H1 (cell line): ENCODE results near the gene UBASH3B. TPM values are rescaled to one million over a fixed set of nuclear protein-coding genes. Genes with fewer than 3 reads are reported as not detected.

Source experiments
- CTCF ChIA-PET: fragments of 300-600 bp; sonication (Branson Sonifier 250); formaldehyde crosslinking; loops from one replicate; lab custom pipeline; 2021; ENCODE audit not compliant: partially characterized antibody; lab: Charles Lee
- POLR2A ChIA-PET: fragments of 300-600 bp; sonication (Branson Sonifier 250); formaldehyde crosslinking; loops from one replicate; lab custom pipeline; 2021; ENCODE audit warnings: inconsistent platforms; ENCODE audit not compliant: partially characterized antibody; lab: Charles Lee
- DNase-seq, 2 experiments: peaks; one replicate each; pipeline versions ENCODE4 v3.0.0 to v3.0.0-alpha.2; 2010 to 2022; ENCODE audit warnings: low spot score in 2 of 2, low read depth in 1 of 2, mixed read lengths in 1 of 2
- FAIRE-seq: peaks from 2 replicates; lab custom pipeline; 2011; peaks lifted over from hg19 to GRCh38; lab: Jason Lieb, UNC
- H2AFZ ChIP-seq: 2 replicates; pipeline ENCODE4 v1.8.1; 2012; ENCODE audit warnings: low read length, inconsistent platforms
- H2AK5ac ChIP-seq: 2 replicates; pipeline ENCODE4 v1.6.1; 2013; ENCODE audit warnings: low read depth, low read length
- H2BK120ac ChIP-seq: replicated peaks from 2 replicates; pipeline ENCODE3; 2013; ENCODE audit warnings: low read depth, low read length, inconsistent platforms
- H2BK12ac ChIP-seq: 2 replicates; pipeline ENCODE4 v1.6.1; 2013; ENCODE audit warnings: low read depth, low read length
- H2BK15ac ChIP-seq: 2 replicates; pipeline ENCODE4 v1.6.1; 2013; ENCODE audit warnings: low read length
- H2BK20ac ChIP-seq: 2 replicates; pipeline ENCODE4 v1.6.1; 2013; ENCODE audit warnings: low read length
- H2BK5ac ChIP-seq: 2 replicates; pipeline ENCODE4 v1.6.1; 2013; ENCODE audit warnings: low read depth, low read length
- H3K14ac ChIP-seq: 2 replicates; pipeline ENCODE4 v1.6.1; 2013; ENCODE audit warnings: inconsistent platforms; ENCODE audit not compliant: insufficient read length
- H3K18ac ChIP-seq: 2 replicates; pipeline ENCODE4 v1.6.1; 2013; ENCODE audit warnings: low read length; ENCODE audit errors: extremely low read depth
- H3K23ac ChIP-seq: 2 replicates; pipeline ENCODE4 v1.6.1; 2013; ENCODE audit warnings: inconsistent platforms; ENCODE audit not compliant: insufficient read length
- H3K23me2 ChIP-seq: 2 replicates; pipeline ENCODE4 v1.6.1; 2013; ENCODE audit warnings: low read depth, low read length
- H3K27ac ChIP-seq: 2 replicates; pipeline ENCODE4 v1.6.1; 2011; ENCODE audit warnings: low read depth, low read length, inconsistent platforms
- H3K27me3 ChIP-seq, 4 experiments: replicated peaks in 1 of 4; 1 replicate in 1 of 4; 2 replicates in 3 of 4; pipeline versions ENCODE4 v1.6.1 to v1.8.1; 2011 to 2013; ENCODE audit warnings: low read length in 3 of 4, mild to moderate bottlenecking in 3 of 4, inconsistent platforms in 2 of 4, mixed read lengths in 2 of 4, moderate library complexity in 1 of 4; ENCODE audit not compliant: control insufficient read depth in 3 of 4, insufficient read depth in 3 of 4; ENCODE audit errors: extremely low read depth in 1 of 4
- H3K36me3 ChIP-seq, 4 experiments: 2 replicates each; pipeline versions ENCODE4 v1.6.1 to v1.8.1; 2011 to 2013; ENCODE audit warnings: mild to moderate bottlenecking in 4 of 4, low read length in 3 of 4, moderate library complexity in 2 of 4, control low read depth in 1 of 4, inconsistent platforms in 1 of 4; ENCODE audit not compliant: insufficient read depth in 4 of 4, control insufficient read depth in 2 of 4
- H3K4ac ChIP-seq: replicated peaks from 2 replicates; pipeline ENCODE3; 2013; ENCODE audit warnings: low read length, low read depth, mixed read lengths, inconsistent platforms; ENCODE audit not compliant: insufficient read length
- H3K4me1 ChIP-seq, 4 experiments: replicated peaks in 1 of 4; 1 replicate in 1 of 4; 2 replicates in 3 of 4; pipeline versions ENCODE4 v1.6.1 to v1.8.1; 2011 to 2013; ENCODE audit warnings: low read length in 3 of 4, inconsistent platforms in 2 of 4, mixed read lengths in 1 of 4; ENCODE audit not compliant: insufficient read depth in 4 of 4, control insufficient read depth in 3 of 4
- H3K4me2 ChIP-seq, 2 experiments: 2 replicates each; pipeline versions ENCODE4 v1.6.1 to v1.8.1; 2011 to 2013; ENCODE audit warnings: low read depth in 2 of 2, low read length in 2 of 2, control low read depth in 1 of 2, inconsistent platforms in 1 of 2, mild to moderate bottlenecking in 1 of 2; ENCODE audit not compliant: insufficient read depth in 1 of 2
- H3K4me3 ChIP-seq, 4 experiments: fragments of 200-600, 300-600 bp in 1 of 4; sonication (generic), shearing (Covaris generic), sonication (Bioruptor Twin) in 1 of 4; 2 replicates each; pipeline versions ENCODE4 v1.5.1 to v1.8.1; 2011 to 2016; ENCODE audit warnings: low read length in 4 of 4, low read depth in 3 of 4, control low read depth in 2 of 4, inconsistent platforms in 2 of 4, mild to moderate bottlenecking in 2 of 4, mixed read lengths in 1 of 4, moderate library complexity in 1 of 4; ENCODE audit not compliant: insufficient read depth in 2 of 4; ENCODE audit errors: extremely low read depth in 1 of 4
- H3K56ac ChIP-seq: replicated peaks from 2 replicates; pipeline ENCODE3; 2013; ENCODE audit warnings: low read depth, mild to moderate bottlenecking, mixed read lengths, low read length, inconsistent platforms; ENCODE audit not compliant: insufficient read length
- H3K79me1 ChIP-seq: 2 replicates; pipeline ENCODE4 v1.6.1; 2013; ENCODE audit warnings: low read depth, low read length, control low read depth
- H3K79me2 ChIP-seq, 2 experiments: 2 replicates each; pipeline versions ENCODE4 v1.6.1 to v1.8.1; 2012 to 2013; ENCODE audit warnings: low read length in 2 of 2, mild to moderate bottlenecking in 2 of 2, inconsistent platforms in 1 of 2; ENCODE audit not compliant: insufficient read depth in 2 of 2, control insufficient read depth in 1 of 2
- H3K9ac ChIP-seq, 4 experiments: replicated peaks in 1 of 4; 1 replicate in 1 of 4; 2 replicates in 3 of 4; pipeline versions ENCODE4 v1.6.1 to v1.8.1; 2011 to 2013; ENCODE audit warnings: low read depth in 3 of 4, low read length in 3 of 4, control low read depth in 2 of 4, mild to moderate bottlenecking in 2 of 4, moderate library complexity in 2 of 4, inconsistent platforms in 1 of 4; ENCODE audit errors: extremely low read depth in 1 of 4
- H3K9me3 ChIP-seq, 2 experiments: 2 replicates each; pipeline versions ENCODE4 v1.6.1 to v1.8.1; 2012 to 2013; ENCODE audit warnings: mild to moderate bottlenecking in 2 of 2, moderate library complexity in 2 of 2, control low read depth in 1 of 2, inconsistent platforms in 1 of 2, low read depth in 1 of 2, low read length in 1 of 2, mixed read lengths in 1 of 2; ENCODE audit not compliant: insufficient read depth in 2 of 2
- H4K20me1 ChIP-seq, 2 experiments: replicated peaks in 1 of 2; 2 replicates each; pipeline versions ENCODE3 to v1.8.1; 2011 to 2013; ENCODE audit warnings: inconsistent platforms in 2 of 2, low read length in 2 of 2, mild to moderate bottlenecking in 1 of 2; ENCODE audit not compliant: insufficient read depth in 2 of 2, control insufficient read depth in 1 of 2
- H4K5ac ChIP-seq: 2 replicates; pipeline ENCODE4 v1.6.1; 2013; ENCODE audit warnings: low read length, low read depth, mixed read lengths, inconsistent platforms; ENCODE audit not compliant: insufficient read length
- H4K8ac ChIP-seq: 2 replicates; pipeline ENCODE4 v1.8.0; 2013; ENCODE audit warnings: mild to moderate bottlenecking, moderate library complexity, low read length, inconsistent platforms; ENCODE audit not compliant: insufficient read depth; ENCODE audit errors: extremely low read depth
- H4K91ac ChIP-seq: replicated peaks from 2 replicates; pipeline ENCODE3; 2013; ENCODE audit warnings: low read length, mixed read lengths, inconsistent platforms; ENCODE audit not compliant: insufficient read length
- RAD21 ChIP-seq, 2 experiments: IDR thresholded peaks in 1 of 2; conservative IDR thresholded peaks in 1 of 2; 2 replicates each; pipeline ENCODE4 v1.6.1; 2011; ENCODE audit warnings: low read depth in 2 of 2, low read length in 2 of 2, improper control_type of control experiment in 1 of 2, inconsistent platforms in 1 of 2, mild to moderate bottlenecking in 1 of 2, moderate library complexity in 1 of 2
- SIRT6 ChIP-seq: IDR thresholded peaks from one replicate; pipeline ENCODE4 v1.7.1; 2012; ENCODE audit warnings: low read length, inconsistent platforms
- TAF7 ChIP-seq: optimal IDR thresholded peaks from 2 replicates; pipeline ENCODE3; 2011; ENCODE audit warnings: low read depth, mild to moderate bottlenecking, inconsistent platforms, low read length, moderate library complexity, borderline replicate concordance
- WGBS, 2 experiments: shearing (Covaris generic) in 1 of 2; methylation state at CpG; one replicate each; pipeline versions ENCODE4 v1.1.6 to v1.1.7; 2013 to 2015; ENCODE audit warnings: low lambda C conversion rate in 2 of 2, mixed read lengths in 2 of 2, inconsistent platforms in 1 of 2, low coverage in 1 of 2, missing lambda C conversion rate in 1 of 2; ENCODE audit not compliant: insufficient replicate concordance in 2 of 2, insufficient coverage in 1 of 2, insufficient read length in 1 of 2; ENCODE audit errors: extremely low coverage in 1 of 2, missing lambda C conversion rate in 1 of 2; 5-methylcytosine and 5-hydroxymethylcytosine counted together
- polyA plus RNA-seq, 7 experiments: library from polyadenylated mRNA; depleted of rRNA in 3 of 7; stranded (reverse) in 5 of 7; unstranded in 2 of 7; fragments of >200 nt in 5 of 7; fragments of 200-250 nt in 2 of 7; gene quantifications; 1 replicate in 5 of 7; 2 replicates in 1 of 7; 4 replicates in 1 of 7; pipeline versions ENCODE4 v1.2.1 to v1.2.3, GENCODE V29; 2011 to 2013; ENCODE audit warnings: missing spikeins in 2 of 7, mixed read lengths in 2 of 7
- total RNA-seq: library from RNA; stranded (reverse); fragmentation: NEBNext Ultra II Directional; extraction: Animal tissue kit (Norgen Biotek cat#: 25700); gene quantifications from 2 replicates; pipeline ENCODE4 v1.2.1, GENCODE V29; 2021

UBASH3B gene
- total and polyA plus RNA-seq, 2 of the 8 experiments (the other 6 are each of a cell fraction or from before 2014, with no cell fraction given) = 7.5 to 9.5 TPM

GRCh38 chr11:122746611-122747244, 91.2 kb downstream of the UBASH3B start:
- Histone ChIP-seq H3K79me1 (no peaks in the 10 kb centered on the region), H2BK120ac (no peak overlapping the region), H3K14ac (no peak overlapping the region), H2AK5ac (no peak overlapping the region), H2BK15ac (no peak overlapping the region), H2BK12ac (no peak overlapping the region), H3K27me3 (peaks cover 0 to 6% (median 0%) of the 10 kb centered on the region in 4 experiments; a peak in 1 of 7 replicates), H3K36me3 (no peaks in the 10 kb centered on the region), H3K23me2 (no peaks in the 10 kb centered on the region), H4K91ac (no peak overlapping the region), H3K23ac (no peak overlapping the region), H2AFZ (no peak overlapping the region), H3K4me2 (no peak overlapping the region), H3K4me1 (peaks cover 0 to 2% (median 0%) of the 10 kb centered on the region in 4 experiments; a peak in 1 of 7 replicates), H4K20me1 (peaks cover 0 to 5% of the 10 kb centered on the region in 2 experiments), H3K4me3 (no peak overlapping the region), H3K27ac (no peak overlapping the region), H3K9ac (no peak overlapping the region), H4K5ac (no peak overlapping the region), H3K56ac (no peak overlapping the region), H3K4ac (no peak overlapping the region), H2BK20ac (no peak overlapping the region), H3K18ac (no peak overlapping the region), H3K79me2 (no peaks in the 10 kb centered on the region; a peak in 1 of 4 replicates), H2BK5ac (no peak overlapping the region), H3K9me3 (no peaks in the 10 kb centered on the region), H4K8ac (no peak overlapping the region)
- ChIA-PET CTCF (interaction anchor here (0.6 to 4.8 kb wide), 13 partner anchors 9 to 118 kb away, joined by 3 to 33 read pairs (median 7); partner anchors contain the start of gene UBASH3B), POLR2A (interaction anchor here (0.5 to 1.2 kb wide), 2 partner anchors 8 to 315 kb away, joined by 3 to 4 read pairs; partner anchors contain the start of gene HSPA8)
- DNase-seq (no peak), FAIRE-seq (no peak)
- WGBS, 2 experiments = 82% methylated on average over 8 of the region's 8 CpGs; no CpG with 5 or more reads in 1 of the 2 experiments
- TF ChIP-seq SIRT6 = no peak
- TF ChIP-seq TAF7 = no peak
- TF ChIP-seq RAD21 (IDR thresholded peaks at IDR 0.05 in 1 of 2, conservative IDR thresholded peaks at IDR 0.05 in 1 of 2; ENCODE audit: low read depth in 2 of 2, low read length in 2 of 2) = no peak
